Measurements from ENCODE around the gene CCT5.
A peak's percentile ranks its signal among the peaks of the same experiment; 100 is the strongest.

The CCT5 gene

GRCh38 chr5:10249948-10250805 lies at the start of gene CCT5:
Gene CCT5 (plus strand): TSS chr5:10250280. CDS start chr5:10250341, 61 bp downstream.
- DNase-seq = peak; percentile 96

GRCh38 chr5:10201223-10201868 lies 48.7 kb upstream of the CCT5 start:
- no peak for DNase-seq

- no peak for DNase-seq
Measured at GRCh38 chr5:10202089-10202910, 47.8 kb upstream of the CCT5 start.

GRCh38 chr5:10209004-10209403 lies 41.1 kb upstream of the CCT5 start:
- no peak for DNase-seq

- DNase-seq = no peak
Measured at GRCh38 chr5:10213316-10213715, 36.8 kb upstream of the CCT5 start.

GRCh38 chr5:10214041-10214440 lies 36.0 kb upstream of the CCT5 start:
- no peak for DNase-seq

- no peak for DNase-seq
Measured at GRCh38 chr5:10215366-10215765, 34.7 kb upstream of the CCT5 start.

- no peak for DNase-seq
Measured at GRCh38 chr5:10216107-10216506, 34.0 kb upstream of the CCT5 start.

- DNase-seq = no peak
Measured at GRCh38 chr5:10218658-10219057, 31.4 kb upstream of the CCT5 start.

- DNase-seq = no peak
Measured at GRCh38 chr5:10219068-10219467, 31.0 kb upstream of the CCT5 start.

GRCh38 chr5:10220248-10220647 lies 29.8 kb upstream of the CCT5 start:
- DNase-seq = no peak

GRCh38 chr5:10222326-10222725 lies 27.8 kb upstream of the CCT5 start:
- no peak for DNase-seq

- no peak for DNase-seq
Measured at GRCh38 chr5:10227379-10227778, 22.7 kb upstream of the CCT5 start.

- no peak for DNase-seq
Measured at GRCh38 chr5:10228288-10228687, 21.8 kb upstream of the CCT5 start.

GRCh38 chr5:10229306-10230048 lies 20.6 kb upstream of the CCT5 start:
- no peak for DNase-seq

- no peak for DNase-seq
Measured at GRCh38 chr5:10232386-10232785, 17.7 kb upstream of the CCT5 start.

GRCh38 chr5:10233011-10233410 lies 17.1 kb upstream of the CCT5 start:
- no peak for DNase-seq

- DNase-seq = no peak
Measured at GRCh38 chr5:10233505-10233904, 16.6 kb upstream of the CCT5 start.

- no peak for DNase-seq
Measured at GRCh38 chr5:10235350-10235749, 14.7 kb upstream of the CCT5 start.

- DNase-seq = no peak
Measured at GRCh38 chr5:10243660-10244240, 6.3 kb upstream of the CCT5 start.

- DNase-seq = no peak
Measured at GRCh38 chr5:10244342-10244944, 5.6 kb upstream of the CCT5 start.

- DNase-seq = no peak
Measured at GRCh38 chr5:10246761-10247160, 3.3 kb upstream of the CCT5 start.

Measured in CD4-positive, alpha-beta T cell treated with Interleukin-4 for 1 hour (primary cell).